K562 (cell line): ENCODE measurements around the gene TPGS1. TPM values are rescaled to one million over a fixed set of nuclear protein-coding genes. Genes with fewer than 3 reads are reported as not detected.

Source experiments
- ATAC-seq: fragments of 200-7000 bp; cut with Tn5 transposase; 3 replicates; pipeline ENCODE4 v1.9.1; 2020; ENCODE audit warnings: moderate library complexity
- BruUV-seq: library from RNA; stranded (reverse); fragments of 400-500 nt; replicated peaks from 2 replicates; lab custom pipeline; 2021; lab: Mats Ljungman, UMichigan
- CTCF ChIA-PET: fragments of 300-600 bp; formaldehyde crosslinking; extraction: SDS; loops from one replicate; lab custom pipeline; 2021; ENCODE audit warnings: low intra/inter-chr PET ratio; lab: Yijun Ruan, JAX
- POLR2A ChIA-PET: fragments of 300-600, 350-650 bp; sonication (Branson Sonifier 250); formaldehyde crosslinking; extraction: SDS; loops from one replicate; lab custom pipeline; 2021; ENCODE audit warnings: antibody characterized with exemption, inconsistent platforms; lab: Yijun Ruan, JAX
- DNase-seq, 4 experiments: peaks; one replicate each; pipeline versions ENCODE4 v3.0.0 to v3.0.0-alpha.2; 2011 to 2018; ENCODE audit warnings: low spot score in 3 of 4, mixed read lengths in 3 of 4; ENCODE audit errors: extremely low read depth in 1 of 4
- FAIRE-seq: peaks from 2 replicates; lab custom pipeline; 2011; peaks lifted over from hg19 to GRCh38; lab: Jason Lieb, UNC
- H2AFZ ChIP-seq: 2 replicates; pipeline ENCODE4 v1.6.0; 2011; ENCODE audit warnings: low read depth, low read length, control low read depth, inconsistent platforms
- H3K27ac ChIP-seq: fragments of 200-600 bp; 3 replicates; pipeline ENCODE4 v1.8.0; 2011; ENCODE audit warnings: low read depth, mild to moderate bottlenecking, control low read depth, inconsistent platforms, low read length, moderate library complexity, mixed read lengths; ENCODE audit errors: extremely low read depth
- H3K27me3 ChIP-seq, 2 experiments: fragments of 300-600 bp in 1 of 2; 2 replicates in 1 of 2; 3 replicates in 1 of 2; pipeline versions ENCODE4 v1.6.0 to v1.8.0; 2011; ENCODE audit warnings: inconsistent platforms in 2 of 2, low read length in 2 of 2, mild to moderate bottlenecking in 1 of 2, mixed read lengths in 1 of 2, moderate library complexity in 1 of 2; ENCODE audit not compliant: control insufficient read depth in 2 of 2, insufficient read depth in 2 of 2
- H3K36me3 ChIP-seq: fragments of 300-600 bp; 3 replicates; pipeline ENCODE4 v1.8.0; 2011; ENCODE audit warnings: mild to moderate bottlenecking, low read length, inconsistent platforms; ENCODE audit not compliant: control insufficient read depth, insufficient read depth
- H3K4me1 ChIP-seq, 2 experiments: fragments of 200-600 bp in 1 of 2; replicated peaks in 1 of 2; 2 replicates in 1 of 2; 3 replicates in 1 of 2; pipeline versions ENCODE4 v1.5.1 to v1.8.0; 2011; ENCODE audit warnings: inconsistent platforms in 2 of 2, low read length in 2 of 2, mild to moderate bottlenecking in 1 of 2, mixed read lengths in 1 of 2, moderate library complexity in 1 of 2; ENCODE audit not compliant: control insufficient read depth in 2 of 2, insufficient read depth in 2 of 2
- H3K4me2 ChIP-seq: 2 replicates; pipeline ENCODE4 v1.6.1; 2011; ENCODE audit warnings: low read length, control low read depth, inconsistent platforms, mixed read lengths; ENCODE audit not compliant: insufficient read depth
- H3K4me3 ChIP-seq: fragments of 200-600 bp; sonication (generic), shearing (Covaris generic); 2 replicates; pipeline ENCODE4 v1.5.1; 2016; ENCODE audit warnings: control low read depth, inconsistent platforms
- H3K79me2 ChIP-seq: fragments of 200-600 bp; 3 replicates; pipeline ENCODE4 v1.8.0; 2011; ENCODE audit warnings: low read length, inconsistent platforms; ENCODE audit not compliant: control insufficient read depth, insufficient read depth
- H3K9ac ChIP-seq, 2 experiments: 2 replicates each; pipeline versions ENCODE4 v1.6.0 to v1.6.1; 2011; ENCODE audit warnings: low read depth in 2 of 2, low read length in 2 of 2, control low read depth in 1 of 2, inconsistent platforms in 1 of 2, mild to moderate bottlenecking in 1 of 2, mixed read lengths in 1 of 2; ENCODE audit not compliant: insufficient read depth in 1 of 2
- H3K9me1 ChIP-seq: one replicate; pipeline ENCODE4 v1.6.0; 2011; ENCODE audit warnings: inconsistent platforms, mild to moderate bottlenecking, low read length, moderate library complexity; ENCODE audit not compliant: control insufficient read depth, insufficient read depth
- H3K9me3 ChIP-seq: replicated peaks from 2 replicates; pipeline ENCODE4 v1.5.1; 2011; ENCODE audit warnings: low read depth, low read length, inconsistent platforms; ENCODE audit not compliant: control insufficient read depth, insufficient read depth
- H4K20me1 ChIP-seq: replicated peaks from 2 replicates; pipeline ENCODE4 v1.6.1; 2011; ENCODE audit warnings: low read length, inconsistent platforms, mixed read lengths; ENCODE audit not compliant: control insufficient read depth, insufficient read depth
- ARID4B ChIP-seq: sonication (generic); formaldehyde crosslinking; IDR thresholded peaks from 2 replicates; pipeline ENCODE4 v1.8.0; 2022; ENCODE audit warnings: mild to moderate bottlenecking, missing genetic modification reagents
- HNRNPL ChIP-seq: fragments of 200-400 bp; formaldehyde crosslinking; IDR thresholded peaks from 2 replicates; pipeline ENCODE4 v1.6.1; 2017; ENCODE audit warnings: low read depth, mild to moderate bottlenecking, low read length
- HOMEZ ChIP-seq: fragments of 250-450 bp; sonication (Bioruptor Pico); IDR thresholded peaks from 2 replicates; pipeline ENCODE4 v1.4.0; 2020; ENCODE audit warnings: mild to moderate bottlenecking, moderate library complexity
- RFX7 ChIP-seq: fragments of 250-450 bp; sonication (Bioruptor Pico); IDR thresholded peaks from 2 replicates; pipeline ENCODE4 v1.5.1; 2021; ENCODE audit warnings: mild to moderate bottlenecking
- SAFB ChIP-seq: fragments of 200-400 bp; formaldehyde crosslinking; IDR thresholded peaks from 2 replicates; pipeline ENCODE4 v1.6.1; 2017; ENCODE audit warnings: low read depth, low read length, borderline replicate concordance
- TFAP4 ChIP-seq: sonication (generic); formaldehyde crosslinking; IDR thresholded peaks from 2 replicates; pipeline ENCODE4 v1.8.0; 2022; ENCODE audit warnings: missing genetic modification reagents, mild to moderate bottlenecking, moderate library complexity, borderline replicate concordance
- UBTF ChIP-seq, 2 experiments: IDR thresholded peaks; 2 replicates each; pipeline ENCODE4 v1.6.1; 2012; ENCODE audit warnings: improper control_type of control experiment in 2 of 2, low read depth in 2 of 2, low read length in 2 of 2, borderline replicate concordance in 1 of 2
- ZFX ChIP-seq: sonication (generic); formaldehyde crosslinking; IDR thresholded peaks from 2 replicates; pipeline ENCODE4 v1.8.0; 2022; ENCODE audit warnings: mild to moderate bottlenecking, missing genetic modification reagents, moderate library complexity
- WGBS: fragments of 100-300 bp; shearing (Covaris generic); methylation state at CpG from one replicate; pipeline ENCODE4 v1.1.6; 2016; ENCODE audit warnings: low coverage, mixed read lengths; ENCODE audit not compliant: insufficient coverage; ENCODE audit errors: missing lambda C conversion rate; 5-methylcytosine and 5-hydroxymethylcytosine counted together
- in situ Hi-C: fragments of 300-500 bp; cut with MboI; formaldehyde crosslinking; loops from 4 replicates; pipeline ENCODE4 v1.15.0; 2018; ENCODE audit warnings: inconsistent platforms, mixed read lengths
- intact Hi-C: fragments of 100-400 bp; cut with micrococcal nuclease; formaldehyde crosslinking; loops from 2 replicates; pipeline ENCODE4 v1.14.2; 2022
- polyA plus RNA-seq, 8 experiments: library from polyadenylated mRNA; depleted of rRNA in 4 of 8; stranded (reverse) in 5 of 8; unstranded in 3 of 8; fragments of >200 nt; fragmentation: Nextera tagmentation in 2 of 8; fragmentation: Illumina TruSeq in 1 of 8; extraction: Ambion mirVana in 2 of 8; extraction: Trizol in 1 of 8; gene quantifications; 2 replicates each; pipeline versions ENCODE4 v1.2.1 to v1.2.3, GENCODE V29; 2011 to 2014; ENCODE audit warnings: inconsistent platforms in 1 of 8, missing spikeins in 1 of 8
- total RNA-seq, 7 experiments: library from RNA; depleted of rRNA in 6 of 7; stranded (reverse); fragments of >200 nt in 6 of 7; fragmentation: Illumina TruSeq in 2 of 7; extraction: Trizol in 2 of 7; gene quantifications; 2 replicates each; pipeline versions ENCODE4 v1.2.1 to v1.2.3, GENCODE V29; 2011 to 2021; ENCODE audit warnings: low replicate concordance in 1 of 7

The TPGS1 gene
- total and polyA plus RNA-seq, 9 of the 15 experiments (the other 6 are each of a cell fraction or from before 2014, with no cell fraction given) = 0.30 to 31.6 (median 1.2) TPM; not detected in 2

- POLR2A ChIA-PET = interaction anchor here (0.6 kb wide), 2 partner anchors 76 to 132 kb away, joined by 3 read pairs; no protein-coding TSS in a partner anchor
- no TSS peak for BruUV-seq
Measured at GRCh38 chr19:474126-475078, 32.9 kb upstream of the TPGS1 start.

More at GRCh38 chr19:474126-475078, 32.9 kb upstream of the TPGS1 start:
- DNase-seq (no peak), ATAC-seq (peak; percentile 39), FAIRE-seq (no peak)
- in situ Hi-C loops (no loop called here), intact Hi-C loops (no loop called here)
- peaks cover 0 to 39% of the 10 kb centered on the region in 2 experiments; a peak in 3 of 5 replicates for H3K4me1 ChIP-seq
- H3K9me1 ChIP-seq = no peaks in the 10 kb centered on the region
- WGBS = 36% methylated on average over 46 of the region's 57 CpGs
- no peak overlapping the region for H2AFZ ChIP-seq
- no peak overlapping the region for H3K4me3 ChIP-seq
- H3K36me3 ChIP-seq = no peaks in the 10 kb centered on the region
- H3K4me2 ChIP-seq = no peak overlapping the region
- TF ChIP-seq RFX7 (CRISPR knock-in tag) (no peak), HNRNPL (0 out of 2 replicates have a peak, but pooled peaks have one; percentile 7), TFAP4 (peak; percentile 8; the same call in 1 of the 2 replicates), UBTF (IDR thresholded peaks at IDR 0.05; ENCODE audit: borderline replicate concordance in 1 of 2, low read depth in 2 of 2, low read length in 2 of 2) (0 out of 4 replicates have a peak, but pooled peaks of 1 of the 2 experiments have one; percentile 61), SAFB (peak; percentile 36; the same call in 1 of the 2 replicates), HOMEZ (no peak), ZFX (CRISPR knock-in tag) (peak; percentile 21; the same call in 1 of the 2 replicates), ARID4B (CRISPR knock-in tag) (no peak)
- H3K27ac ChIP-seq = no peak overlapping the region
- no peaks in the 10 kb centered on the region for H3K9me3 ChIP-seq
- H3K27me3 ChIP-seq = peaks cover 0 to 23% of the 10 kb centered on the region in 2 experiments; a peak in 2 of 5 replicates
- H3K9ac ChIP-seq = peak overlapping the region in 1 of 2 experiments; percentile 26; a peak in 1 of 4 replicates
- CTCF ChIA-PET = no interaction called here
- H3K79me2 ChIP-seq = no peaks in the 10 kb centered on the region
- no peaks in the 10 kb centered on the region; the same call in 1 of the 2 replicates for H4K20me1 ChIP-seq
